Upper lobe of right lung (tissue), 1 donor: Measurements from ENCODE around the gene KRTAP12-2. TPM values are rescaled to one million over a fixed set of nuclear protein-coding genes. Genes with fewer than 3 reads are reported as not detected.
A peak's percentile ranks its signal among the peaks of the same experiment; 100 is the strongest.

Experiments
- ATAC-seq: fragments of 200-7000 bp; cut with Tn5 transposase; one replicate; pipeline ENCODE4 v1.9.1; 2020; ENCODE audit warnings: mild to moderate bottlenecking, moderate library complexity
- DNase-seq: peaks from one replicate; pipeline ENCODE4 v3.0.0-alpha.2; 2020
- H3K27ac ChIP-seq: fragments of 200-600 bp; one replicate; pipeline ENCODE4 v1.8.0; 2022
- H3K27me3 ChIP-seq: fragments of 200-600 bp; one replicate; pipeline ENCODE4 v1.8.0; 2022; ENCODE audit warnings: mild to moderate bottlenecking
- H3K36me3 ChIP-seq: fragments of 200-600 bp; one replicate; pipeline ENCODE4 v1.8.0; 2022
- H3K4me1 ChIP-seq: fragments of 200-600 bp; one replicate; pipeline ENCODE4 v1.8.0; 2022
- H3K4me3 ChIP-seq: fragments of 200-600 bp; one replicate; pipeline ENCODE4 v1.8.0; 2022; ENCODE audit warnings: mild to moderate bottlenecking
- H3K9me3 ChIP-seq: fragments of 200-600 bp; one replicate; pipeline ENCODE4 v1.8.0; 2022
- CTCF ChIP-seq: fragments of 200-600 bp; IDR thresholded peaks from one replicate; pipeline ENCODE4 v1.8.0; 2022; ENCODE audit warnings: antibody characterized with exemption
- intact Hi-C: fragments of 100-400 bp; cut with DNase I; formaldehyde crosslinking; loops from one replicate; pipeline ENCODE4 v1.11.0; 2022
- total RNA-seq: library from RNA; stranded (reverse); fragmentation: NEBNext Ultra II Directional; extraction: Animal tissue kit (Norgen Biotek cat#: 25700); gene quantifications from one replicate; pipeline ENCODE4 v1.2.1, GENCODE V29; 2021
- donor health status: DM: no; HTN: yes; CAD: no; lungs with severe emphysema.

The KRTAP12-2 gene
- total RNA-seq, 1 donor from 2014 or later, result not detected

- Histone ChIP-seq H3K27ac (no peak overlapping the region), H3K9me3 (peaks cover 17% of the 10 kb centered on the region), H3K36me3 (no peaks in the 10 kb centered on the region), H3K4me1 (no peaks in the 10 kb centered on the region), H3K4me3 (no peak overlapping the region), H3K27me3 (no peaks in the 10 kb centered on the region)
- DNase-seq (no peak), ATAC-seq (no peak)
- intact Hi-C loops, result no loop called here
- no peak for TF ChIP-seq CTCF
Observed at GRCh38 chr21:44626262-44626661, 40.5 kb downstream of the KRTAP12-2 start.

- peaks cover 12% of the 10 kb centered on the region for H3K9me3 ChIP-seq
- H3K36me3 ChIP-seq, result no peaks in the 10 kb centered on the region
- no peaks in the 10 kb centered on the region for H3K4me1 ChIP-seq
- no peaks in the 10 kb centered on the region for H3K27me3 ChIP-seq
- ATAC-seq (no peak), DNase-seq (no peak)
- no peak overlapping the region for H3K4me3 ChIP-seq
- TF ChIP-seq CTCF, result no peak
- H3K27ac ChIP-seq, result no peak overlapping the region
- intact Hi-C loops, result no loop called here
Observed at GRCh38 chr21:44625756-44626155, 41.0 kb downstream of the KRTAP12-2 start.

DNA sequence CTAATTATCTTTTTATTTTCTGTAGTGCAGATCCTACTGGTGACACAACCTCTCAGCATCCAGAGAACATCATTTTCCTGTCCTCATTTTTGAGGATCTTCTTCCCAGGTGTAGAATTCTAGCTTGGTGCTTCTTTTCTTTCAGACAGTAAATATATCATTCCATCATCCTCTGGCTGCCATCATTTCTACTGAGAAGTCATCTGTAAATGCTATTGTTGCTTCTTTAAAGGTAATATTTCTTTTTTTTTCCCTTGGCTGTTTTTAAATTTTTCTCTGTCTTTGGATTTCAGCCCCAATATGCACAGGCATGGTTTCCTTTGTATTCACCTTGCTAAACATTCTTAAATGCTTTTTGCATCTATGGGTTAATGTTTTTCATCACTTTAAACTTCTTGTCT, 43.2 kb downstream of the KRTAP12-2 start:
- DNase-seq (no peak), ATAC-seq (no peak)
- Histone ChIP-seq H3K4me3 (no peak overlapping the region), H3K36me3 (no peaks in the 10 kb centered on the region), H3K9me3 (peaks cover 12% of the 10 kb centered on the region), H3K27me3 (no peaks in the 10 kb centered on the region), H3K4me1 (no peaks in the 10 kb centered on the region), H3K27ac (no peak overlapping the region)
- intact Hi-C loops, result no loop called here
- no peak for TF ChIP-seq CTCF

DNA sequence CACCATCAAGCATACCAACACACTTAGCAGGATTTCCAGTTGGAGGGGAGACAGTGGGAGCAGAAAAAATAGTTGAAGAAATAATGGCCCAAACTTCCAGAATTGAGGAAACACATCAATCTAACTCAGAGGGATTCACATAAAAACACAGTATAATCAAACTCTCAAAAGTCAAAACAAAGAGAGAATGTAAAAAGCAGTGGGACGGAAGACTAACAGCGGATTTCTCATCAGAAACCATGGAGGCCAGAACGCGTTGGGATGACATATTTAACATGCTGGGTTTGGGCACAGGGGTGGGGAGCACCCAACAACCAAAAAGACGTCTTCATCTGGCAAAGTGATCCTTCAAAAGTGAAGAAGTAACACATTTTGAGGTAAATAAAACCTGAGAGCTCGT, 46.8 kb downstream of the KRTAP12-2 start:
- Histone ChIP-seq H3K27me3 (no peaks in the 10 kb centered on the region), H3K9me3 (peaks cover 12% of the 10 kb centered on the region), H3K4me1 (no peaks in the 10 kb centered on the region), H3K27ac (no peak overlapping the region), H3K4me3 (no peak overlapping the region), H3K36me3 (no peaks in the 10 kb centered on the region)
- no peak for TF ChIP-seq CTCF
- ATAC-seq (no peak), DNase-seq (no peak)
- intact Hi-C loops, result no loop called here

DNA sequence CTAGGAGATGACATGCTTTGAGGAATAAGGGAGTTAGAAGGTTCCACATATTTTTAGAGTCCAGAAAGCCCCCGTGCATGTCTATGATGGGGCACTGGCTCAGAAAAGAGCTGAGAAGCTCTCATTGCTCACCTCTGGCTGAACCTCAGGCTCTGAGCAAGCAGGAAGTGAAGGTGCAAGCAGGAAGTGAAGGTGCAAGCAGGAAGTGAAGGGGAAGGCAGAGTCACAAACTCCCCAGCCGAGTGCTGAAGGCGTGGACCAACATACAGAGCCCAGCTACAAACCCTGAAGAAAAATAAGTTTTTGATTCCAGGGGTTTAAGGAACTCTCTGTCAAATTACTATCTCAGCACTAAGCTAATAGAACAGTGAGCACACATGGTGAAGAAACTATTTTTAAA, 47.8 kb downstream of the KRTAP12-2 start:
- intact Hi-C loops, result no loop called here
- Histone ChIP-seq H3K27ac (peak overlapping the region; percentile 39), H3K36me3 (no peaks in the 10 kb centered on the region), H3K4me3 (no peak overlapping the region), H3K4me1 (no peaks in the 10 kb centered on the region), H3K27me3 (no peaks in the 10 kb centered on the region), H3K9me3 (peaks cover 9% of the 10 kb centered on the region)
- no peak for TF ChIP-seq CTCF
- peak; percentile 44 for ATAC-seq
- no peak for DNase-seq

DNA sequence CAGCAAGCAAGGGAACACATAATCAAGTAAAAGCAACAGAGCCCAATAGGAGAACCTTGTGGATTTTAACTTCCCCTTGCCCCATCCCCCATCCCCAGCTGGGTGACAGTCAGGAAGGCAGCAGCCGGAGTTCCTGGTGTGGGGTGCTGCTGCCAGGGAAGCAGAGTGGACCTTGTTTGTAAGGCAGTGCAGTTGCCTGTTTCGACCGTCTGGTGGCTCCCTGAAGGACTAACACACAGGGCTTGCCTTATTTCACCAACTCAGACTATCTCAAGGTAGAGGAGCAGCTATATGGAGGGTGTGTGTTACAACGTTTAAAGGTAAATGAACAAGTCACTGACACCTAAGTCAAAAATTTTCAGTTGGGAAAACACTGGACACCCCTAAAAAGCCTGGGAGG, 48.2 kb downstream of the KRTAP12-2 start:
- no peaks in the 10 kb centered on the region for H3K36me3 ChIP-seq
- H3K27ac ChIP-seq, result no peak overlapping the region
- ATAC-seq (peak; percentile 79), DNase-seq (peak; percentile 64)
- peak; percentile 23 for TF ChIP-seq CTCF
- no peak overlapping the region for H3K4me3 ChIP-seq
- peaks cover 5% of the 10 kb centered on the region for H3K9me3 ChIP-seq
- no peaks in the 10 kb centered on the region for H3K4me1 ChIP-seq
- intact Hi-C loops, result no loop called here
- no peaks in the 10 kb centered on the region for H3K27me3 ChIP-seq
